ENCODE data around the gene RIN3. TPM values are rescaled to one million over a fixed set of nuclear protein-coding genes. Genes with fewer than 3 reads are reported as not detected.

Gene RIN3
- total RNA-seq, 1 donor from 2014 or later = 4.7 TPM

GRCh38 chr14:92668276-92668973 is 154.8 kb downstream of the RIN3 start:
- peaks cover 0 to 2% (median 0%) of the 10 kb centered on the region in 3 donors for H3K36me3 ChIP-seq (ENCODE audit: control insufficient read depth in 3 of 3, insufficient read depth in 3 of 3, low read length in 3 of 3)
- peaks cover 0 to 3% (median 0%) of the 10 kb centered on the region in 3 donors for H3K4me1 ChIP-seq (ENCODE audit: control insufficient read depth in 3 of 3, insufficient read depth in 3 of 3, low read length in 3 of 3)
- H3K4me3 ChIP-seq (ENCODE audit: low read length in 3 of 3) = no peak overlapping the region
- no peak overlapping the region for H3K27ac ChIP-seq (ENCODE audit: low read depth, low read length)
- H3K9ac ChIP-seq (ENCODE audit: low read depth in 1 of 3, low read length in 3 of 3) = no peak overlapping the region
- H3K9me3 ChIP-seq (ENCODE audit: control insufficient read depth in 3 of 3, low read length in 3 of 3) = no peaks in the 10 kb centered on the region
- H3K27me3 ChIP-seq (ENCODE audit: control insufficient read depth in 3 of 3, insufficient read depth in 3 of 3, low read length in 3 of 3) = no peaks in the 10 kb centered on the region

DNA sequence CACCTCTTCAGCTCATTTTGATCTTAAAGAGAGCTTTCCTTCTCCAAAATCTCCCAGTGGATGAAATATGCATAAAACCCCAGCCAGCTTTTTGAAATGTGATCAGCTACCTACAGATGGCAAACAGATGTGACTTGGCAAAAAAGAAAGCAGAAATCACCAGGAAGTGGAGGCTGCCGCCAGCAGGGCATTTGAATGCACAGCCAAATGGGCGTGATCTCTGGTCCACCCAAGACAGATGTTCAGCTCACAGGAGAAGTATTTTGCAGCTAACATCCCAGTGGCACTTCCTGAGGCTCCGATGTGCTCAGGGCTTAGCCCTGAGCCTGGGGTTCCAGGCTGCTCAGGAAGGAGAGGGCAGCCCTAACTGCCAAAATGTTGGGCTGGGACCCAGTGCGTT is 156.6 kb downstream of the RIN3 start:
- H3K27ac ChIP-seq (ENCODE audit: low read depth, low read length) = no peak overlapping the region
- H3K9ac ChIP-seq (ENCODE audit: low read depth in 1 of 3, low read length in 3 of 3) = no peak overlapping the region
- H3K9me3 ChIP-seq (ENCODE audit: control insufficient read depth in 3 of 3, low read length in 3 of 3) = no peaks in the 10 kb centered on the region
- H3K4me1 ChIP-seq (ENCODE audit: control insufficient read depth in 3 of 3, insufficient read depth in 3 of 3, low read length in 3 of 3) = peaks cover 0 to 3% (median 0%) of the 10 kb centered on the region in 3 donors
- no peaks in the 10 kb centered on the region for H3K27me3 ChIP-seq (ENCODE audit: control insufficient read depth in 3 of 3, insufficient read depth in 3 of 3, low read length in 3 of 3)
- H3K4me3 ChIP-seq (ENCODE audit: low read length in 3 of 3) = no peak overlapping the region
- H3K36me3 ChIP-seq (ENCODE audit: control insufficient read depth in 3 of 3, insufficient read depth in 3 of 3, low read length in 3 of 3) = peaks cover 0 to 2% (median 0%) of the 10 kb centered on the region in 3 donors

DNA sequence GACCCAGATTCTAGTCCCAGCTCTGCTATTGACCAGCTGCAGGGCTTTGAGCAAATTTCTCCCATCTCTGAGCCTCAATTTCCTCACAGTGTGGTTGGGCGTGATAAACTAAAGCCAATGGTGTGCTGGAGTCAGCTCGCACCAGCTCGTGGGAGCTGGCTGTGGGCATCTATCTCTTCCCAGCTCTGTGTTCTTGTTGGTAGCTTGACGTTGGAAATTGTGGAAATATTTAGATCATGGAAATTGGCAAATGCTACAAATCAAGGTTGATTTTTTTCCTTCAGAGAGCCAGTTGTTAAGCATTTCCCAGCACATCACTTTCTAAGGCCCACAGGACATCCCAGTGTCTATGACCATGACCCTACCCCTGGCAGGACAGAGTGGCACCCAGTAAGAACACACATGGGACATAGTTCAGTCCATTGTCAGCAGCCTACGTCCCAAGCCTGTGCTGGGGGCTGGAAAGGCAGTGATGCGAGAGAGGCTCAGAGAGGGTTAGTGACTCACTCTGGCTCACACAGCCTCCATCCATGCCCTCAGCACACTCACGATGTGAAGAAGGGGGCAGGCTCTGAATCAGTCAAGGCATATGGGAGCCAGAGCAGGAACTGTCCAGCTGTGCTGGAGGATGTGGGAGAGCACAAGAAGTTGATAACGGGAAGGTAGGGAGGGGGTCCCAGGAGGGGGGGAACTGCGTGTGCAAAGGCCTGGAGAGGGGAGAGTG is 157.2 kb downstream of the RIN3 start:
- Histone ChIP-seq H3K27ac (ENCODE audit: low read depth, low read length) (no peak overlapping the region), H3K4me1 (ENCODE audit: control insufficient read depth in 3 of 3, insufficient read depth in 3 of 3, low read length in 3 of 3) (peaks cover 0 to 4% (median 0%) of the 10 kb centered on the region in 3 donors), H3K36me3 (ENCODE audit: control insufficient read depth in 3 of 3, insufficient read depth in 3 of 3, low read length in 3 of 3) (peaks cover 0 to 2% (median 0%) of the 10 kb centered on the region in 3 donors)

GRCh38 chr14:92673601-92674150 is 160.1 kb downstream of the RIN3 start:
- Histone ChIP-seq H3K4me3 (ENCODE audit: low read length in 3 of 3) (no peak overlapping the region), H3K36me3 (ENCODE audit: control insufficient read depth in 3 of 3, insufficient read depth in 3 of 3, low read length in 3 of 3) (peaks cover 0 to 7% (median 6%) of the 10 kb centered on the region in 3 donors), H3K9me3 (ENCODE audit: control insufficient read depth in 3 of 3, low read length in 3 of 3) (no peaks in the 10 kb centered on the region), H3K9ac (ENCODE audit: low read depth in 1 of 3, low read length in 3 of 3) (no peak overlapping the region), H3K27ac (ENCODE audit: low read depth, low read length) (no peak overlapping the region), H3K27me3 (ENCODE audit: control insufficient read depth in 3 of 3, insufficient read depth in 3 of 3, low read length in 3 of 3) (no peaks in the 10 kb centered on the region), H3K4me1 (ENCODE audit: control insufficient read depth in 3 of 3, insufficient read depth in 3 of 3, low read length in 3 of 3) (peaks cover 0 to 4% (median 0%) of the 10 kb centered on the region in 3 donors)

More for the DNA sequence above, 157.2 kb downstream of the RIN3 start:
- Histone ChIP-seq H3K27me3 (ENCODE audit: control insufficient read depth in 3 of 3, insufficient read depth in 3 of 3, low read length in 3 of 3) (no peaks in the 10 kb centered on the region), H3K9ac (ENCODE audit: low read depth in 1 of 3, low read length in 3 of 3) (no peak overlapping the region), H3K9me3 (ENCODE audit: control insufficient read depth in 3 of 3, low read length in 3 of 3) (no peaks in the 10 kb centered on the region), H3K4me3 (ENCODE audit: low read length in 3 of 3) (no peak overlapping the region)

DNA sequence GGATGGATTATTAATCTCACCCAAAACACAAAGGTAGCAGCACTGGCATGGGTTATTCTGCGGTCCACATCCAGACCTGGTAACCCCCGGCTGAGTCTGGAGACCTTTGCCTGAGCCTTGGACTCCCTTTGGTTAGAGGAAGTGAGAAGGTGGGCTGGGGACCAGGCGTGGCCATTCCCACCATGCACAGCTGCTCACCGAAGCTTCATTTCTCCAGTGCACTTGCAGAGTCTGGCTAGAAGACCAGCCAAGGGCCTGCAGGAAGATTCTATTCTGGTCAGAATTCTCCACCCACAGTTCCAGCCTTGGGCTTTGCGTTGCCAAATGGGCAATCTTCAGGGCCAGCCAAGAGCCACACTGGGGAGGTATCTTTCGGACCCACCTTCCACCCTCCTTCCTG is 161.8 kb downstream of the RIN3 start:
- no peaks in the 10 kb centered on the region for H3K27me3 ChIP-seq (ENCODE audit: control insufficient read depth in 3 of 3, insufficient read depth in 3 of 3, low read length in 3 of 3)
- H3K9me3 ChIP-seq (ENCODE audit: control insufficient read depth in 3 of 3, low read length in 3 of 3) = no peaks in the 10 kb centered on the region
- H3K9ac ChIP-seq (ENCODE audit: low read depth in 1 of 3, low read length in 3 of 3) = no peak overlapping the region
- no peak overlapping the region for H3K27ac ChIP-seq (ENCODE audit: low read depth, low read length)
- no peak overlapping the region for H3K4me3 ChIP-seq (ENCODE audit: low read length in 3 of 3)
- peaks cover 0 to 8% (median 8%) of the 10 kb centered on the region in 3 donors for H3K36me3 ChIP-seq (ENCODE audit: control insufficient read depth in 3 of 3, insufficient read depth in 3 of 3, low read length in 3 of 3)
- H3K4me1 ChIP-seq (ENCODE audit: control insufficient read depth in 3 of 3, insufficient read depth in 3 of 3, low read length in 3 of 3) = peaks cover 0 to 4% (median 0%) of the 10 kb centered on the region in 3 donors

- no peak overlapping the region for H3K27ac ChIP-seq (ENCODE audit: low read depth, low read length)
- H3K4me3 ChIP-seq (ENCODE audit: low read length in 3 of 3) = no peak overlapping the region
- no peak overlapping the region for H3K9ac ChIP-seq (ENCODE audit: low read depth in 1 of 3, low read length in 3 of 3)
- H3K4me1 ChIP-seq (ENCODE audit: control insufficient read depth in 3 of 3, insufficient read depth in 3 of 3, low read length in 3 of 3) = peaks cover 0 to 4% (median 0%) of the 10 kb centered on the region in 3 donors
- H3K9me3 ChIP-seq (ENCODE audit: control insufficient read depth in 3 of 3, low read length in 3 of 3) = no peaks in the 10 kb centered on the region
- H3K27me3 ChIP-seq (ENCODE audit: control insufficient read depth in 3 of 3, insufficient read depth in 3 of 3, low read length in 3 of 3) = no peaks in the 10 kb centered on the region
- peaks cover 0 to 8% (median 8%) of the 10 kb centered on the region in 3 donors for H3K36me3 ChIP-seq (ENCODE audit: control insufficient read depth in 3 of 3, insufficient read depth in 3 of 3, low read length in 3 of 3)
These were observed 162.4 kb downstream of the RIN3 start for GRCh38 chr14:92675976-92676375.

GRCh38 chr14:92676403-92677086 is 163.0 kb downstream of the RIN3 start:
- H3K36me3 ChIP-seq (ENCODE audit: control insufficient read depth in 3 of 3, insufficient read depth in 3 of 3, low read length in 3 of 3) = peaks cover 0 to 8% (median 8%) of the 10 kb centered on the region in 3 donors
- H3K9me3 ChIP-seq (ENCODE audit: control insufficient read depth in 3 of 3, low read length in 3 of 3) = no peaks in the 10 kb centered on the region

DNA sequence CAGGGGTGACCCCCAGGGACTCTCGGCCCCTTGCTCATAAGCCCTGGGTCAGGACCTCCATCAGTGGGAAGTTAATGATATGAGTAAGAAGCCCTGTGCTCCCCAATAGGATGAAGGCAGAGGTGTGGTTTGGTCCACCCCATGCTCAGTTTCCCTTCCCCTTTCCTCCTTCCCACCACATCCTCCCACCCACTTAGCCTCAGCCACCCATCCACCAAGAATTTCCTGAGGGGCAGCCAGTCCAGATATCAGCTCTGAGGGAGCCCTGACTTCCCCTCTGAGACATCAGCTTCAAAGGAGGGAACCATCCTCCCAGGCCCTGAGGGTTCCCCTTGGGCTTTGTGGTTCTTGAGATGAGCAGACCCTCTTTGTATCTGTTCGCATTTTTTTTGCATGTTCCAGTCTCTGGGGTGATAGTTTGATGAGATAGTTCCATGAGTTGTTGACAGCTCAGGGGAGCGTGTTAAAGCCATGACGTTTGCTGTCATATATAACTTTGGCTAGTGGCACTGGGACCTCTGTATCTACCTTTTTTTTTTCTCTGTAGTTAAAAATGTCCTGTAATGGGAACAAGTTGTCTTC is 163.6 kb downstream of the RIN3 start:
- peaks cover under 1 to 10% (median 8%) of the 10 kb centered on the region in 3 donors for H3K36me3 ChIP-seq (ENCODE audit: control insufficient read depth in 3 of 3, insufficient read depth in 3 of 3, low read length in 3 of 3)

More at GRCh38 chr14:92676403-92677086, 163.0 kb downstream of the RIN3 start:
- no peaks in the 10 kb centered on the region for H3K27me3 ChIP-seq (ENCODE audit: control insufficient read depth in 3 of 3, insufficient read depth in 3 of 3, low read length in 3 of 3)
- no peak overlapping the region for H3K9ac ChIP-seq (ENCODE audit: low read depth in 1 of 3, low read length in 3 of 3)
- H3K27ac ChIP-seq (ENCODE audit: low read depth, low read length) = no peak overlapping the region
- no peak overlapping the region for H3K4me3 ChIP-seq (ENCODE audit: low read length in 3 of 3)
- H3K4me1 ChIP-seq (ENCODE audit: control insufficient read depth in 3 of 3, insufficient read depth in 3 of 3, low read length in 3 of 3) = peaks cover 0 to 4% (median 0%) of the 10 kb centered on the region in 3 donors

GRCh38 chr14:92677955-92678354 is 164.4 kb downstream of the RIN3 start:
- Histone ChIP-seq H3K36me3 (ENCODE audit: control insufficient read depth in 3 of 3, insufficient read depth in 3 of 3, low read length in 3 of 3) (peaks cover 2 to 11% (median 8%) of the 10 kb centered on the region in 3 donors), H3K4me3 (ENCODE audit: low read length in 3 of 3) (no peak overlapping the region), H3K27ac (ENCODE audit: low read depth, low read length) (no peak overlapping the region), H3K9ac (ENCODE audit: low read depth in 1 of 3, low read length in 3 of 3) (no peak overlapping the region), H3K27me3 (ENCODE audit: control insufficient read depth in 3 of 3, insufficient read depth in 3 of 3, low read length in 3 of 3) (no peaks in the 10 kb centered on the region), H3K4me1 (ENCODE audit: control insufficient read depth in 3 of 3, insufficient read depth in 3 of 3, low read length in 3 of 3) (peaks cover 0 to 4% (median 0%) of the 10 kb centered on the region in 3 donors), H3K9me3 (ENCODE audit: control insufficient read depth in 3 of 3, low read length in 3 of 3) (no peaks in the 10 kb centered on the region)

More for the DNA sequence above, 163.6 kb downstream of the RIN3 start:
- H3K27me3 ChIP-seq (ENCODE audit: control insufficient read depth in 3 of 3, insufficient read depth in 3 of 3, low read length in 3 of 3) = no peaks in the 10 kb centered on the region
- no peak overlapping the region for H3K4me3 ChIP-seq (ENCODE audit: low read length in 3 of 3)
- no peak overlapping the region for H3K27ac ChIP-seq (ENCODE audit: low read depth, low read length)
- peaks cover 0 to 4% (median 0%) of the 10 kb centered on the region in 3 donors for H3K4me1 ChIP-seq (ENCODE audit: control insufficient read depth in 3 of 3, insufficient read depth in 3 of 3, low read length in 3 of 3)
- H3K9ac ChIP-seq (ENCODE audit: low read depth in 1 of 3, low read length in 3 of 3) = no peak overlapping the region
- no peaks in the 10 kb centered on the region for H3K9me3 ChIP-seq (ENCODE audit: control insufficient read depth in 3 of 3, low read length in 3 of 3)

Measured in skeletal muscle tissue (tissue), 4 donors.